Spleen (tissue), 7 donors: Measurements from ENCODE around the gene BPIFA3.

Source experiments
- CTCF ChIP-seq, 11 experiments: fragments of 200-600 bp in 7 of 11; fragments of 450-650 bp in 4 of 11; sonication (generic) in 4 of 11; IDR thresholded peaks in 8 of 11; conservative IDR thresholded peaks in 3 of 11; 1 replicate in 7 of 11; 2 replicates in 4 of 11; pipeline versions ENCODE4 v1.4.0 to v1.8.0; 2016 to 2021; ENCODE audit warnings: antibody characterized with exemption in 11 of 11, inconsistent platforms in 4 of 11, mild to moderate bottlenecking in 1 of 11
- POLR2A ChIP-seq, 3 donors: fragments of 450-650 bp; IDR thresholded peaks; one replicate each; pipeline ENCODE4 v1.5.1; 2017; ENCODE audit warnings: antibody characterized with exemption in 3 of 3, mild to moderate bottlenecking in 1 of 3
- POLR2AphosphoS5 ChIP-seq, 3 donors: sonication (generic); formaldehyde crosslinking; IDR thresholded peaks; one replicate each; pipeline ENCODE4 v1.5.1; 2017; ENCODE audit warnings: antibody characterized with exemption in 3 of 3
- donor health status: DM: no; HTN: no; CAD: no; lungs with moderate emphysema.
- donor health status: DM: no; HTN: no; CAD: no.
- donor health status: DM: no; HTN: no; CAD: no.

- no peak for TF ChIP-seq CTCF (IDR thresholded peaks at IDR 0.05 in 8 of 11, conservative IDR thresholded peaks at IDR 0.05 in 3 of 11)
- TF ChIP-seq POLR2A (IDR thresholded peaks at IDR 0.05), result no peak
- TF ChIP-seq POLR2AphosphoS5 (IDR thresholded peaks at IDR 0.05), result no peak
Measured at GRCh38 chr20:33175123-33175522, 42.0 kb upstream of the BPIFA3 start.
